OCI-LY1 (cell line): ENCODE results near the gene PLEKHD1.
"Not testable (repeated sequence)": the region's sequence is repeated elsewhere in the genome, so short reads cannot be mapped to it uniquely, and the experiment has no call there.

Source experiments
- H2AFZ ChIP-seq: fragments of 200-600 bp; sonication (generic), shearing (Covaris generic); 2 replicates; pipeline ENCODE4 v1.6.0; 2014; ENCODE audit warnings: antibody characterized with exemption, mild to moderate bottlenecking, low read length
- H3F3A ChIP-seq: fragments of 200-600 bp; sonication (generic), shearing (Covaris generic); 2 replicates; pipeline ENCODE4 v1.6.0; 2014; ENCODE audit warnings: mild to moderate bottlenecking, antibody characterized with exemption, low read length, moderate library complexity; ENCODE audit not compliant: insufficient read depth
- H3K27ac ChIP-seq: fragments of 200-600 bp; sonication (generic); 2 replicates; pipeline ENCODE4 v1.5.1; 2014; ENCODE audit warnings: low read length, mixed run types, mild to moderate bottlenecking, low read depth; ENCODE audit not compliant: poor library complexity, severe bottlenecking
- H3K27me3 ChIP-seq: fragments of 200-600 bp; sonication (generic); 2 replicates; pipeline ENCODE4 v1.6.0; 2014; ENCODE audit warnings: antibody characterized with exemption, mild to moderate bottlenecking, low read length, moderate library complexity; ENCODE audit not compliant: insufficient read depth
- H3K36me3 ChIP-seq: fragments of 200-600 bp; sonication (generic); 2 replicates; pipeline ENCODE4 v1.6.1; 2014; ENCODE audit warnings: mild to moderate bottlenecking, antibody characterized with exemption, low read length, moderate library complexity, mixed read lengths; ENCODE audit not compliant: insufficient read depth
- H3K4me1 ChIP-seq: fragments of 200-600 bp; sonication (generic); 2 replicates; pipeline ENCODE4 v1.5.1; 2014; ENCODE audit warnings: mild to moderate bottlenecking, low read length, moderate library complexity; ENCODE audit not compliant: insufficient read depth, severe bottlenecking
- H3K4me2 ChIP-seq: fragments of 200-600 bp; sonication (generic), shearing (Covaris generic); 2 replicates; pipeline ENCODE4 v1.6.1; 2014; ENCODE audit warnings: low read length
- H3K4me3 ChIP-seq: fragments of 200-600 bp; sonication (generic); 2 replicates; pipeline ENCODE4 v1.5.1; 2014; ENCODE audit warnings: low read length, low read depth, mild to moderate bottlenecking, mixed read lengths; ENCODE audit not compliant: poor library complexity, severe bottlenecking
- H3K79me2 ChIP-seq: fragments of 200-600 bp; shearing (Covaris generic); 2 replicates; pipeline ENCODE4 v1.6.1; 2016; ENCODE audit warnings: mixed run types, low read length, mixed read lengths; ENCODE audit not compliant: insufficient read depth
- H3K9ac ChIP-seq: fragments of 200-600 bp; sonication (generic), shearing (Covaris generic); 2 replicates; pipeline ENCODE4 v1.6.1; 2014; ENCODE audit warnings: mild to moderate bottlenecking, low read length, mixed read lengths
- H3K9me2 ChIP-seq: fragments of 200-600 bp; sonication (generic), shearing (Covaris generic); 2 replicates; pipeline ENCODE4 v1.6.1; 2014; ENCODE audit warnings: low read depth, mild to moderate bottlenecking, low read length, mixed read lengths
- H3K9me3 ChIP-seq: fragments of 200-600 bp; shearing (Covaris generic); 2 replicates; pipeline ENCODE4 v1.6.1; 2014; ENCODE audit warnings: low read length, mixed read lengths
- H4K20me1 ChIP-seq: fragments of 200-600 bp; sonication (generic), shearing (Covaris generic); 2 replicates; pipeline ENCODE4 v1.6.0; 2016; ENCODE audit warnings: mild to moderate bottlenecking, low read length; ENCODE audit not compliant: insufficient read depth
- CTCF ChIP-seq: fragments of 200-600 bp; sonication (generic), shearing (Covaris generic); IDR thresholded peaks from 2 replicates; pipeline ENCODE4 v1.5.1; 2017; ENCODE audit warnings: mild to moderate bottlenecking, antibody characterized with exemption, low read length, moderate library complexity, mixed read lengths
- EZH2 ChIP-seq: fragments of 200-600 bp; sonication (generic), shearing (Covaris generic); IDR thresholded peaks from 2 replicates; pipeline ENCODE4 v1.8.0; 2017; ENCODE audit warnings: borderline replicate concordance, mixed run types, mild to moderate bottlenecking, antibody characterized with exemption, low read length, moderate library complexity, mixed read lengths

PLEKHD1 gene

DNA sequence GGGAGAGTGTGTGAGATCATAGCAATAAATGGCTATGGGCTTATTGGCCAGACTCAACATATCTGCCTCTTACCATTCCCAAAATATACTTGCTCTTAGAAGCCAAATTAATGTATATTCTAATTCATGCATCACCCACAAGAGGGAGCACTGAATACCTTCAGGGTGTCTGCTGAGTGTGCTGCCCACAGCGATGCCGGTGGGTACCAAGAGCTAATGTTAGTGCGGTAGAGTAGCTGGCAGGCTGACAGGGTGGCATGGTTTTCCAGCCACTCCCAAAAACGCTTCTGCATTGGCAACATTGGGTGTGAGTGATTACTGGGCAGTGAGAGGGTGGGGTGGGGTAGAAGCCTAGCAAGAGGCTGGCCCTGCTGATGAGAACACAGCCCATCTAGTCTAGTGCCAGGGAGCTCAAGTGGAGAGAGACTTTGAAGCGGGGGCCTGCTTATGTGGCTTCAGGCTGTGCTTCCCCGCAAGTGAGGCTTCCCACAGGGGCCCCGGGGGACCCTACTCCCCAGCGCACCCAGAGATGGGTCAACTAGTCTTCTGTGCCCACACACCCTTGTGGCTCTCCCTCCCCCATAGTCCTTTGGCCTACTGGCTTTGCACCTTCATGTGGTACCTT, 9.2 kb upstream of the PLEKHD1 start:
- Histone ChIP-seq H3K79me2 (no peaks in the 10 kb centered on the region), H3K9me2 (no peaks in the 10 kb centered on the region), H3K27me3 (no peaks in the 10 kb centered on the region), H4K20me1 (no peaks in the 10 kb centered on the region), H2AFZ (no peak overlapping the region), H3F3A (no peaks in the 10 kb centered on the region), H3K36me3 (no peaks in the 10 kb centered on the region), H3K9me3 (no peaks in the 10 kb centered on the region), H3K4me2 (no peak overlapping the region), H3K4me3 (no peak overlapping the region), H3K4me1 (no peaks in the 10 kb centered on the region), H3K9ac (no peak overlapping the region), H3K27ac (no peak overlapping the region)
- TF ChIP-seq CTCF (peak; percentile 64), EZH2 (no peak)

- not testable (repeated sequence) for H3K9me2 ChIP-seq, H4K20me1 ChIP-seq, H3K36me3 ChIP-seq, H3K4me3 ChIP-seq, H3F3A ChIP-seq, H3K27ac ChIP-seq, H3K9ac ChIP-seq, H3K9me3 ChIP-seq, H3K79me2 ChIP-seq, H3K27me3 ChIP-seq, H2AFZ ChIP-seq, H3K4me1 ChIP-seq, H3K4me2 ChIP-seq
These were observed 7.6 kb upstream of the PLEKHD1 start for GRCh38 chr14:69476824-69477450.

DNA sequence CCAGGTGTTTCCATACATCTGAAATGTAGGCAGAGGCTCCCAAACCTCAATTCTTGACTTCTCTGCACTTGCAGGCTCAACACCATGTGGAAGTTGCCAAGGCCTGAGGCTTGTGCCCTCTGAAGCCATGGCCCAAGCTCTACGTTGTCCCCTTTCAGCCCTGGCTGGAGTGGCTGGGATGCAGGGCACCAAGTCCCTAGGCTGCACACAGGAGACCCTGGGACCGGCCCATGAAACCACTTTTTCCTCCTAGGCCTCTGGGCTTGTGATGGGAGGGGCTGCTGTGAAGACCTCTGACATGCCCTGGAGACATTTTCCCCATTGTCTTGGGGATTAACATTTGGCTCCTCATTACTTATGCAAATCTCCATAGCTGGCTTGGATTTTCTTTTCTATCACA, 6.5 kb upstream of the PLEKHD1 start:
- H3F3A ChIP-seq, H4K20me1 ChIP-seq, H3K9me2 ChIP-seq, H2AFZ ChIP-seq, H3K36me3 ChIP-seq, H3K27ac ChIP-seq, H3K79me2 ChIP-seq, H3K9ac ChIP-seq, H3K27me3 ChIP-seq, H3K4me2 ChIP-seq, H3K4me1 ChIP-seq, H3K9me3 ChIP-seq, H3K4me3 ChIP-seq: not testable (repeated sequence)

DNA sequence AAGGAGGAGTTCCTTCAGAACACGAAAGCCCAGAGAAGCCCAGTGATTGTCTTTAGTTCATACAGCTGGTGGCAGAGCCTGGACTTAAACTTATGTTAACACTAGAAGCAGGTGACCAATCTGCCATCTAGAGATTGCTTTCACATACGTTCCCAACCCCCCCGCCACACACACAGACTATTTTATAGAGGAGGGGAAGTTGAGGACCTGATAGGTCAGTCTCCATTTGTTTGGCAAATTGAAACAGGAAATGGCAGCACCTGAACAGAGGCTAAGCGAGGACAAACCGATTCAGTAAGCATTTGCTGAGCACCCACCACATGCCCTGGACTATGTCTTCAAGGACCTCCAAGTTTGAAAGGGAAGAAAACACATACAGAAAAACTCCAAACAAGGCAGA, 4.8 kb upstream of the PLEKHD1 start:
- Histone ChIP-seq H3K36me3 (no peaks in the 10 kb centered on the region), H3K27me3 (no peaks in the 10 kb centered on the region), H4K20me1 (no peaks in the 10 kb centered on the region), H3K4me3 (no peak overlapping the region), H3K79me2 (no peaks in the 10 kb centered on the region), H3K9me2 (no peaks in the 10 kb centered on the region), H2AFZ (no peak overlapping the region), H3K27ac (no peak overlapping the region), H3K4me1 (no peaks in the 10 kb centered on the region), H3K9ac (no peak overlapping the region), H3K9me3 (no peaks in the 10 kb centered on the region), H3K4me2 (no peak overlapping the region), H3F3A (no peaks in the 10 kb centered on the region)
- TF ChIP-seq CTCF (no peak), EZH2 (no peak)
